Colonic mucosa (tissue), 4 donors: ENCODE results near the gene GAN. TPM values are rescaled to one million over a fixed set of nuclear protein-coding genes. Genes with fewer than 3 reads are reported as not detected.

Experiments
- DNase-seq: peaks from one replicate; pipeline ENCODE4 v3.0.0-alpha.2; 2020
- H3K27ac ChIP-seq: fragments of 200-600 bp; one replicate; pipeline ENCODE4 v1.8.0; 2021
- H3K27me3 ChIP-seq: fragments of 200-600 bp; one replicate; pipeline ENCODE4 v1.8.0; 2021
- H3K36me3 ChIP-seq: fragments of 200-600 bp; one replicate; pipeline ENCODE4 v1.8.0; 2021
- H3K4me1 ChIP-seq: fragments of 200-600 bp; one replicate; pipeline ENCODE4 v1.8.0; 2021; ENCODE audit warnings: mild to moderate bottlenecking
- H3K4me3 ChIP-seq: fragments of 200-600 bp; one replicate; pipeline ENCODE4 v1.8.0; 2021
- H3K9ac ChIP-seq, 2 donors: one replicate each; pipeline ENCODE4 v1.7.0; 2013; ENCODE audit warnings: control low read depth in 2 of 2, low read depth in 2 of 2, low read length in 2 of 2
- H3K9me3 ChIP-seq: fragments of 200-600 bp; one replicate; pipeline ENCODE4 v1.8.0; 2021
- CTCF ChIP-seq: fragments of 200-600 bp; IDR thresholded peaks from one replicate; pipeline ENCODE4 v1.8.0; 2022; ENCODE audit warnings: antibody characterized with exemption, mild to moderate bottlenecking
- intact Hi-C: fragments of 100-400 bp; cut with DNase I; formaldehyde crosslinking; loops from one replicate; pipeline ENCODE4 v1.14.1; 2022
- total RNA-seq, 2 donors: library from RNA; stranded (reverse); fragmentation: NEBNext Ultra II Directional in 1 of 2; extraction: Animal tissue kit (Norgen Biotek cat#: 25700) in 1 of 2; gene quantifications; one replicate each; pipeline ENCODE4 v1.2.1, GENCODE V29; 2021
- donor health status: healthy.
- donor health status: DM: no; HTN: no; CAD: no.
- donor health status: DM: no; HTN: no; CAD: no.

Gene GAN
- total RNA-seq, 2 donors from 2014 or later, result 13.6 to 21.5 TPM

GRCh38 chr16:81388357-81388756 is 73.6 kb downstream of the GAN start:
- no peak overlapping the region for H3K4me3 ChIP-seq
- no peaks in the 10 kb centered on the region for H3K9me3 ChIP-seq
- no peak for DNase-seq
- H3K27ac ChIP-seq, result no peak overlapping the region
- H3K27me3 ChIP-seq, result no peaks in the 10 kb centered on the region
- no peak for TF ChIP-seq CTCF
- H3K4me1 ChIP-seq, result no peaks in the 10 kb centered on the region
- H3K36me3 ChIP-seq, result no peaks in the 10 kb centered on the region
- intact Hi-C loops, result no loop called here
- no peak overlapping the region for H3K9ac ChIP-seq

DNA sequence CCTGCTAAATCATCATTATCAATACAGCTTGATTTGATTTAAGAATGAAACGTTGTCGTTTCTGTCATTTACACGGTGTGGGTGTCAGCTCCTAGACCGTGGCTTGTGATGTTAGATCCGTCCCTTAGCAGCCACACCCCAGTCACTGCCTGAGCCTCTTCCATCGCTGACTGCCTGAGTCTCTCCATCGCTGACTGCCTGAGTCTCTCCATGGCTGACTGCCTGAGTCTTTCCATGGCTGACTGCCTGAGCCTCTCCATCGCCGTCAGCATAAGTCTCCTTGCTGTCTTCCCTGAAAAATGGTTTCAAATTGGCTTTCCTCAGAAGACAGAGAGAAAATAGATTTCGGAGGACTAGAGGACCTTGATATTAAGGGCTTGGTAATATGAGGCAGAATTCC is 76.1 kb downstream of the GAN start:
- intact Hi-C loops, result no loop called here
- DNase-seq, result no peak
- H3K36me3 ChIP-seq, result no peaks in the 10 kb centered on the region

DNA sequence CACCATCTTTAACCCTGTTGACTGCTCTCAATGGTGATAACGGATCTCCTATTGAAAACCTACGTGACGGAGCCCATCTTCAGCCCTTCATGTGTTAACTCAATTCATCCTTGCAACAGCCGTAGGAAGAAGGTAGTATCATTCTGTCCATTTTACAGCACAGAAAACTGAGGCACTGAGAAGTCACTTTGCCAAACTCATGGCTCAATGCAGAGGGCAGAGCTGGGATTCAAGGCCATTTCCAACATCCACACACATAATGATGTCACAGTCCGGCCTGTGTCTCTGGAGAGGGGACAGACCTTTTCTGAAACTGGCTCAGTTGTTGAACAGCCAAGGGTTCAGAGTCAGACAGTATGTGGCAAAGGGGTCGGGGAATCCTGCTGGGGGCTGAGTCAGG is 77.2 kb downstream of the GAN start:
- no peaks in the 10 kb centered on the region for H3K27me3 ChIP-seq
- no peak overlapping the region for H3K27ac ChIP-seq
- no peak for DNase-seq
- H3K9me3 ChIP-seq, result no peaks in the 10 kb centered on the region
- intact Hi-C loops, result no loop called here
- no peak overlapping the region for H3K4me3 ChIP-seq
- H3K9ac ChIP-seq, result no peak overlapping the region
- H3K4me1 ChIP-seq, result no peaks in the 10 kb centered on the region
- no peaks in the 10 kb centered on the region for H3K36me3 ChIP-seq
- no peak for TF ChIP-seq CTCF

More for the DNA sequence above, 76.1 kb downstream of the GAN start:
- no peaks in the 10 kb centered on the region for H3K27me3 ChIP-seq
- H3K27ac ChIP-seq, result no peak overlapping the region
- TF ChIP-seq CTCF, result no peak
- H3K4me3 ChIP-seq, result no peak overlapping the region
- H3K4me1 ChIP-seq, result no peaks in the 10 kb centered on the region
- H3K9ac ChIP-seq, result no peak overlapping the region
- H3K9me3 ChIP-seq, result no peaks in the 10 kb centered on the region

GRCh38 chr16:81394416-81394815 is 79.7 kb downstream of the GAN start:
- Histone ChIP-seq H3K9ac (no peak overlapping the region), H3K9me3 (no peaks in the 10 kb centered on the region), H3K36me3 (no peaks in the 10 kb centered on the region), H3K27me3 (no peaks in the 10 kb centered on the region), H3K27ac (no peak overlapping the region), H3K4me3 (no peak overlapping the region), H3K4me1 (no peaks in the 10 kb centered on the region)
- no peak for TF ChIP-seq CTCF
- intact Hi-C loops, result no loop called here
- DNase-seq, result no peak

DNA sequence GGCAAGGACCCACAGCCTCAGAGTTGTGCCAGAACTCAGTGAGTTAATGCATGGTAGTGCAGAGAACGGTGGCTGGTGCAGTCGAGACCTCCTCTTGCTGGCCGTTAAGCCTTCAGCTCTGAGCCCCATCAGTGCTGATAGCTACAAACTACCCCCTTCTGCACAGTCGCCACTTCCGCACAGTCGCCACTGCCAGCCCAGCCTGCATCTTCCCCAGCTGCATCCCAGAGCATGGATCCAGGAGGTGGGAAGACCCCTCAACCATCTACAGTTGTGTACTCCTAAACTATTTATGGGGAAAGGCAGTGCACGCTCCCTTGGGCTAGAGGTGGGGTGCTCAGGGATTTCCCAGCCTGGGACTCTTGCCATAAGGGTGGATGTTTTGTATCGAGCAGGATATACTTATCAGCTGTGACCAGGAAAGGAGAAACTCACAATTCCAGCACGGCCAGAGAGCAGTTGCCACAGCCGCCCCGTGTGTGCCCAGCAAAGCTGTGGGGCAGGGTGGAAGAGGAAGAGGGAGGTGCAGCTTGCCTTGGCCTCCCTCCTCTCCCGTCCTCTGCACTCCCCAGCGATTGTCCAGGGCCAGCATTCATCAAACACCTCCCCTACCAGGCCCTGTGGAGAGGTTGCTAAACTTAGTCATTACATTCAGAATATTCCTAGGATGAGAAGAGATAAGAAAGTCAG is 80.3 kb downstream of the GAN start:
- TF ChIP-seq CTCF, result no peak
- DNase-seq, result no peak
- Histone ChIP-seq H3K27ac (no peak overlapping the region), H3K36me3 (no peaks in the 10 kb centered on the region), H3K4me1 (no peaks in the 10 kb centered on the region), H3K9me3 (no peaks in the 10 kb centered on the region), H3K9ac (no peak overlapping the region), H3K27me3 (no peaks in the 10 kb centered on the region), H3K4me3 (no peak overlapping the region)
- intact Hi-C loops, result no loop called here
